Heart right ventricle (tissue), 16 donors: ENCODE results near the gene SLC22A16. TPM values are rescaled to one million over a fixed set of nuclear protein-coding genes. Genes with fewer than 3 reads are reported as not detected.

ENCODE experiments used
- ATAC-seq, 8 donors: fragments of 200-7000 bp; cut with Tn5 transposase; one replicate each; pipeline ENCODE4 v1.9.1; 2020; ENCODE audit warnings: mild to moderate bottlenecking in 8 of 8, moderate library complexity in 8 of 8, moderate number of reproducible peaks in 1 of 8
- DNase-seq, 2 donors: peaks; one replicate each; pipeline ENCODE4 v3.0.0-alpha.2; 2020
- H3K27ac ChIP-seq, 10 donors: fragments of 200-600 bp; sonication (generic) in 2 of 10; one replicate each; pipeline versions ENCODE4 v1.5.0 to v1.8.0; 2020 to 2022; ENCODE audit warnings: mild to moderate bottlenecking in 3 of 10
- H3K27me3 ChIP-seq, 7 donors: fragments of 200-600 bp; one replicate each; pipeline ENCODE4 v1.8.0; 2021 to 2022; ENCODE audit warnings: mild to moderate bottlenecking in 2 of 7
- H3K36me3 ChIP-seq, 9 donors: fragments of 200-600 bp; sonication (generic) in 1 of 9; one replicate each; pipeline versions ENCODE4 v1.5.0 to v1.8.0; 2020 to 2022; ENCODE audit warnings: mild to moderate bottlenecking in 2 of 9
- H3K4me1 ChIP-seq, 9 donors: fragments of 200-600 bp; sonication (generic) in 1 of 9; one replicate each; pipeline versions ENCODE4 v1.5.0 to v1.8.0; 2020 to 2022; ENCODE audit warnings: mild to moderate bottlenecking in 4 of 9
- H3K4me3 ChIP-seq, 10 donors: fragments of 200-600 bp; sonication (generic) in 2 of 10; one replicate each; pipeline versions ENCODE4 v1.5.0 to v1.8.0; 2020 to 2022; ENCODE audit warnings: mild to moderate bottlenecking in 7 of 10, moderate library complexity in 2 of 10
- H3K9me3 ChIP-seq, 11 donors: fragments of 200-600 bp in 10 of 11; sonication (generic) in 2 of 11; one replicate each; pipeline versions ENCODE4 v1.5.0 to v1.8.0; 2013 to 2022; ENCODE audit warnings: mild to moderate bottlenecking in 2 of 11, control low read depth in 1 of 11, moderate library complexity in 1 of 11
- WGBS, 2 donors: extraction: QIAGEN DNeasy Blood & Tissue Kit; methylation state at CpG; one replicate each; pipeline ENCODE4 v1.1.7; 2013; ENCODE audit warnings: inconsistent platforms in 1 of 2; 5-methylcytosine and 5-hydroxymethylcytosine counted together
- intact Hi-C, 10 donors: fragments of 100-400 bp; cut with DNase I; formaldehyde crosslinking; loops; one replicate each; pipeline versions ENCODE4 v1.11.1 to v1.14.2; 2022
- polyA plus RNA-seq, 2 donors: library from polyadenylated mRNA; stranded (reverse); fragments of 200-250 nt; gene quantifications; one replicate each; pipeline ENCODE4 v1.2.3, GENCODE V29; 2013
- total RNA-seq, 10 donors: library from RNA; stranded (reverse); fragmentation: NEBNext Ultra II Directional in 3 of 10; extraction: Animal tissue kit (Norgen Biotek cat#: 25700) in 3 of 10; gene quantifications; one replicate each; pipeline versions ENCODE4 v1.2.1 to v1.2.4, GENCODE V29; 2021 to 2023
- TF ChIP-seq, protein P1 (sequence below), 9 donors: fragments of 200-600 bp; sonication (generic) in 2 of 9; IDR thresholded peaks; one replicate each; pipeline versions ENCODE4 v1.5.0 to v1.8.0; 2021 to 2022; ENCODE audit warnings: antibody characterized with exemption in 9 of 9, mild to moderate bottlenecking in 5 of 9, moderate library complexity in 1 of 9
- donor health status: Arrhythmogenic right ventricular cardiomyopathy.
- donor health status: ischemic (EF 13 %, LVEDD 7.1; RV severe dilation, severe dysfunction).
- donor health status: healthy with polysubstance abuse.
- donor health status: DM: no; HTN: yes; CAD: no.
- donor health status: DM: no; HTN: no; CAD: no.
- donor health status: ischemic (EF 25% LVEDD 6.9; RV normal size, moderate dysfunction).
- donor health status: ischemic (EF 25% LVEDD 5.7; RV mildly dilated, moderate dysfunction).
- donor health status: healthy.
- donor health status: DM: yes; HTN: yes; CAD: no.
- donor health status: Ischemic cardiomyopathy.
- donor health status: ischemic (EF 35%, LVEDD 5.7; RV mildly dilated, moderate dysfunction).
- donor health status: nonischemic (EF 11% LVEDD 7.7; RV severe dilation, severe dysfunction).
- donor health status: DM: yes; HTN: yes; CAD: no.
- donor health status: PGD.
- donor health status: ischemic (EF 29% LVEDD 5.4; RV normal size, mild dysfunction).
- donor health status: nonischemic (EF 23%, LVEDD 6.1; RV moderate dilation, normal function).

SLC22A16 gene
- total and polyA plus RNA-seq, 12 donors = 0.09 to 1.9 (median 0.53) TPM; not detected in 9

GRCh38 chr6:110412360-110412759, 64.1 kb downstream of the SLC22A16 start:
- peaks cover 0 to 34% (median 13%) of the 10 kb centered on the region in 9 donors for H3K4me1 ChIP-seq
- intact Hi-C loops = no loop called here
- no peak for DNase-seq
- ATAC-seq = no peak
- no peaks in the 10 kb centered on the region for H3K9me3 ChIP-seq
- H3K4me3 ChIP-seq = no peak overlapping the region
- 20 to 33% methylated on average over 8 of the region's 8 CpGs for WGBS, 2 donors
- no peaks in the 10 kb centered on the region for H3K27me3 ChIP-seq
- H3K27ac ChIP-seq = no peak overlapping the region
- TF ChIP-seq, protein P1, sequence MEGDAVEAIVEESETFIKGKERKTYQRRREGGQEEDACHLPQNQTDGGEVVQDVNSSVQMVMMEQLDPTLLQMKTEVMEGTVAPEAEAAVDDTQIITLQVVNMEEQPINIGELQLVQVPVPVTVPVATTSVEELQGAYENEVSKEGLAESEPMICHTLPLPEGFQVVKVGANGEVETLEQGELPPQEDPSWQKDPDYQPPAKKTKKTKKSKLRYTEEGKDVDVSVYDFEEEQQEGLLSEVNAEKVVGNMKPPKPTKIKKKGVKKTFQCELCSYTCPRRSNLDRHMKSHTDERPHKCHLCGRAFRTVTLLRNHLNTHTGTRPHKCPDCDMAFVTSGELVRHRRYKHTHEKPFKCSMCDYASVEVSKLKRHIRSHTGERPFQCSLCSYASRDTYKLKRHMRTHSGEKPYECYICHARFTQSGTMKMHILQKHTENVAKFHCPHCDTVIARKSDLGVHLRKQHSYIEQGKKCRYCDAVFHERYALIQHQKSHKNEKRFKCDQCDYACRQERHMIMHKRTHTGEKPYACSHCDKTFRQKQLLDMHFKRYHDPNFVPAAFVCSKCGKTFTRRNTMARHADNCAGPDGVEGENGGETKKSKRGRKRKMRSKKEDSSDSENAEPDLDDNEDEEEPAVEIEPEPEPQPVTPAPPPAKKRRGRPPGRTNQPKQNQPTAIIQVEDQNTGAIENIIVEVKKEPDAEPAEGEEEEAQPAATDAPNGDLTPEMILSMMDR (IDR thresholded peaks at IDR 0.05) = no peak
- peaks cover 0 to 16% (median 0%) of the 10 kb centered on the region in 9 donors for H3K36me3 ChIP-seq

DNA sequence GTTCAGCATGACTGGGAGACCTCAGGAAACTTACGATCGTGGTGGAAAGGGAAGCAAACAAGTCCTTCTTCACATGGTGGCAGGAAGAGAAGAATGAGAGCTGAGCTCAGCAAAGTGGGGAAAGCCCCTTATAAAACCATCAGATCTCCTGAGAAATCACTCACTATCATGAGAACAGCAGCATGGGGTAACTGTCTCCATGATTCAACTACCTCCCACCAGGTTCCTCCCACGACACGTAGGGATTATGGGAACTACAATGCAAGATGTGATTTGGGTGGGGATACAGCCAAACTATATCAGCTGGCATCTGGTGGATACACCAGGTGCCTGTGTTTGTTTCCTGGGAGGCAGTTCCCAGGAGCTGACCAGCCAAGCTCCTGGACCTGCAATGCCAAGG, 65.9 kb downstream of the SLC22A16 start:
- ATAC-seq = no peak
- TF ChIP-seq, protein P1 (IDR thresholded peaks at IDR 0.05) = no peak

DNA sequence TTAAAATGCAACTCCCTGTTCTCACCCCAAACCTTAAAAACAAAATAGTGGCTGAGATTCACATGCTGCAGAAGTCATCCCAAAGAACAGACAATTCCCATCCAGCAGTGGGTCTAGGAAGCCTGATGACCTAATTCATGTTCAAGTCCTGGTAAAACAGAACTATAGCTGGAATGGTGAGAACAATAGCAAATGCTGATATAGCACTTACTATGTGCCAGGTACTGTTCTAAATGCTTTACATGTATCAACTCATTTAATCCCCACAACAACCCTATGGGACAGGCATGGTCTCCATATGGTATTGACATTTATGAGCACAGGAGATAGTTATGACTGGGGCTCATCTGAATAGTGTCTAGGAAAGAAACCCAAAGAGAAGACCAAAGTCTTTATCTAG, 66.6 kb downstream of the SLC22A16 start:
- H3K36me3 ChIP-seq = peaks cover 0 to 23% (median 0%) of the 10 kb centered on the region in 9 donors
- no peak for ATAC-seq

More for the DNA sequence above, 65.9 kb downstream of the SLC22A16 start:
- Histone ChIP-seq H3K9me3 (no peaks in the 10 kb centered on the region), H3K4me1 (peaks cover 0 to 34% (median 13%) of the 10 kb centered on the region in 9 donors), H3K27me3 (no peaks in the 10 kb centered on the region), H3K36me3 (peaks cover 0 to 23% (median 0%) of the 10 kb centered on the region in 9 donors), H3K4me3 (no peak overlapping the region), H3K27ac (no peak overlapping the region)
- no peak for DNase-seq
- WGBS, 2 donors = 75 to 77% methylated on average over 4 of the region's 4 CpGs
- intact Hi-C loops = no loop called here

GRCh38 chr6:110408901-110409300, 67.5 kb downstream of the SLC22A16 start:
- no peak overlapping the region for H3K4me3 ChIP-seq
- no peak overlapping the region for H3K27ac ChIP-seq
- no peaks in the 10 kb centered on the region for H3K27me3 ChIP-seq
- H3K36me3 ChIP-seq = peaks cover 0 to 27% (median 0%) of the 10 kb centered on the region in 9 donors
- TF ChIP-seq, protein P1 (IDR thresholded peaks at IDR 0.05) = no peak
- peaks cover 0 to 21% (median 4%) of the 10 kb centered on the region in 9 donors for H3K4me1 ChIP-seq
- intact Hi-C loops = no loop called here
- no peaks in the 10 kb centered on the region for H3K9me3 ChIP-seq
- 55 to 57% methylated on average over 6 of the region's 6 CpGs for WGBS, 2 donors
- ATAC-seq (no peak), DNase-seq (no peak)

More for the DNA sequence above, 66.6 kb downstream of the SLC22A16 start:
- Histone ChIP-seq H3K27me3 (no peaks in the 10 kb centered on the region), H3K9me3 (no peaks in the 10 kb centered on the region), H3K27ac (no peak overlapping the region), H3K4me1 (peaks cover 0 to 30% (median 11%) of the 10 kb centered on the region in 9 donors), H3K4me3 (no peak overlapping the region)
- TF ChIP-seq, protein P1 (IDR thresholded peaks at IDR 0.05) = no peak
- DNase-seq = no peak
- intact Hi-C loops = no loop called here
